ENCODE data around the gene PAAF1.

PAAF1 gene

GRCh38 chr11:73883856-73884255 lies 7.1 kb downstream of the PAAF1 start:
- no peak for DNase-seq (ENCODE audit: low read depth)
- no peak overlapping the region for H3K4me3 ChIP-seq (ENCODE audit: low read depth, low read length)
- TF ChIP-seq CTCF (IDR thresholded peaks at IDR 0.05; ENCODE audit: control insufficient read depth, extremely low read depth, insufficient read depth) = no peak

DNA sequence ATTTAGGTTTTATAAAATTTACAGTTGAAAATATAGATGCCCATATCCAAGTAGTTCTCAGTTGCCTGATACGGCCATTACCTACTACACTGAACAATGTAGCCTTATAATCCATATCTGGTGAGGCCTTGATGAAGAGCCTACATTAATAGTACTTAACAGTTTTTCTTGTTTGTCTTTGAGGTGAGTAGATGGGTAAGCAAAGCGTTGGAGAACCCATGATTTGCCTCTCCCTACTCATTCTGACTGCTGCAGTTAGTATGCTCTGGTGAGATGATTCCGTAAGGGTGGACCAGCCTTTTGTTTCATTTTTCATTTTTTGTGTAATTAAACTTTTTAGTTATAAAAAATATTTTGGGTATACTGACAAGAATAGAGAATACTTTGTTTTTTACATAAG lies 11.4 kb downstream of the PAAF1 start:
- TF ChIP-seq CTCF (IDR thresholded peaks at IDR 0.05; ENCODE audit: control insufficient read depth, extremely low read depth, insufficient read depth) = no peak
- no peak for DNase-seq (ENCODE audit: low read depth)
- no peak overlapping the region for H3K4me3 ChIP-seq (ENCODE audit: low read depth, low read length)

GRCh38 chr11:73889019-73889418 lies 12.2 kb downstream of the PAAF1 start:
- no peak for DNase-seq (ENCODE audit: low read depth)
- no peak overlapping the region for H3K4me3 ChIP-seq (ENCODE audit: low read depth, low read length)
- no peak for TF ChIP-seq CTCF (IDR thresholded peaks at IDR 0.05; ENCODE audit: control insufficient read depth, extremely low read depth, insufficient read depth)

DNA sequence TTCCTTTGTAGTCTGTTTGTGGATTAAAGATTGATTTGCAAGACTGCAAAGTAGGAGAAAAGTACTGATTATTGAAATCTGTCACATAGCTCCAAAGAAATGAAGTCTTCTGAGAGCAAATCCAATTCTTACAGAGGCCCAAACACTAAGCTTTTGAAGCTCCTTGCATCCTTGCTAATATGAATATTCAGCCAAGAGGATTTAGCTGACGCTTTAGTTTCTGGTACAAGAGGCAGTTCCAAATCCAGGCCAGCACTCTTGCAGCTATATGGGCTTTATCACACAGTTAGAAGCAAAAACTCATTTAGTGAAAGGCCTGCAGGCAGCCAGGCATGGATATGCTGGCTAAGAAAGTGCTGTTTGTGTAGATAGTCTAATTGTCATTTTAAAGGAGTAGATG lies 12.7 kb downstream of the PAAF1 start:
- DNase-seq (ENCODE audit: low read depth) = no peak

GRCh38 chr11:73893041-73893440 lies 16.2 kb downstream of the PAAF1 start:
- no peak overlapping the region for H3K4me3 ChIP-seq (ENCODE audit: low read depth, low read length)
- no peak for DNase-seq (ENCODE audit: low read depth)
- no peak for TF ChIP-seq CTCF (IDR thresholded peaks at IDR 0.05; ENCODE audit: control insufficient read depth, extremely low read depth, insufficient read depth)

More for the DNA sequence above, 12.7 kb downstream of the PAAF1 start:
- TF ChIP-seq CTCF (IDR thresholded peaks at IDR 0.05; ENCODE audit: control insufficient read depth, extremely low read depth, insufficient read depth) = no peak
- H3K4me3 ChIP-seq (ENCODE audit: low read depth, low read length) = no peak overlapping the region

DNA sequence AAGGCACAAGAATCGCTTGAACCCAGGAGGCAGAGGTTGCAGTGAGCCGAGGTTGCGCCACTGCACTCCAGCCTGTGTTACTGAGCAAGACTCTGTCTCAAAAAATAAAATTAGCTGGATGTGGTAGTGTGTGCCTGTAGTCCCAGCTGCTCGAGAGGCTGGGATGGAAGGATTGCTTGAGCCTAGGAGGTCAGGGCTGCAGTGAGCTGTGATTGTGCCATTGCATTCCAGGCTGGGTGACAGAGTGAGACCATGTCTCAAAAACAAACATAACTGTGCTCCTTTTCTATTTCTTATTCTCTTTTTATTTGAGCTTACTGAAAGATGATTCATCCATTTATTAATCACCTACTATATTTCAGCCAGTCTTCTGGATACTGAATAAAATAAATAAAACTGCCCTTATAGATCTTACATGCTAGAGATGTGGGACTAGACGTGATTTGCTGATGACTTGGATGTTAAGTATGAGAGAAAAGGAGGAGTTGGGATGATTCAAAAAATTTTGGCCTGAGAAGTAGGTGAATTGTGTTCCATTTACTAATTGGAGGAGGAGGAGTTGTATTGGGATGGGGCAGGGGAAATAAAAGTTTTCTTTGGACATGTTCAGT lies 18.0 kb downstream of the PAAF1 start:
- DNase-seq (ENCODE audit: low read depth) = no peak
- H3K4me3 ChIP-seq (ENCODE audit: low read depth, low read length) = no peak overlapping the region
- TF ChIP-seq CTCF (IDR thresholded peaks at IDR 0.05; ENCODE audit: control insufficient read depth, extremely low read depth, insufficient read depth) = no peak

- DNase-seq (ENCODE audit: low read depth) = no peak
- TF ChIP-seq CTCF (IDR thresholded peaks at IDR 0.05; ENCODE audit: control insufficient read depth, extremely low read depth, insufficient read depth) = no peak
Observed at GRCh38 chr11:73902303-73902702, 25.5 kb downstream of the PAAF1 start.

More at GRCh38 chr11:73902303-73902702, 25.5 kb downstream of the PAAF1 start:
- no peak overlapping the region for H3K4me3 ChIP-seq (ENCODE audit: low read depth, low read length)

All from LNCaP clone FGC (cell line).